ENCODE measurements around the gene FKBP15.
"Not testable (repeated sequence)": the region's sequence is repeated elsewhere in the genome, so short reads cannot be mapped to it uniquely, and the experiment has no call there.

The FKBP15 gene

DNA sequence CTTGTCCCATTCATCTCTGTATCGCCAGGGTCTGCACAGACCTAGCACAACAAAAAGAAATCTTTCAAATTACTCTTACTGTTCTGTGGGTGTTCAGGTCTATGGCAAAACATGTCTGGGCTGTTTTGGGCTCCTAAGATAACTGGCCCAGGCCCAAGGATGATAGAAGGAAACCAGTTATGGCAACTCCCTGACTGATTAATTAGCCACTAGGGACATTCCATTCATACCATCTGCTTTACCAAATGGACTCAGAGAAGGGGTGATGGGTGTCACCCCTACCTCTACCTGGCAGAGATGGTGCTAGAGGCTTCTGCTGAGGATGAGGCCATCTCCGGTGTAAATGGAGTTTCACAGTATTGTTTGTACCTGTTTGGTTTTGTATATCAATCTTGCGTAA is 68.4 kb downstream of the FKBP15 start:
- H3K4me3 ChIP-seq (ENCODE audit: low read depth, low read length): no peak overlapping the region
- DNase-seq (ENCODE audit: low read depth): no peak
- TF ChIP-seq, protein P1, sequence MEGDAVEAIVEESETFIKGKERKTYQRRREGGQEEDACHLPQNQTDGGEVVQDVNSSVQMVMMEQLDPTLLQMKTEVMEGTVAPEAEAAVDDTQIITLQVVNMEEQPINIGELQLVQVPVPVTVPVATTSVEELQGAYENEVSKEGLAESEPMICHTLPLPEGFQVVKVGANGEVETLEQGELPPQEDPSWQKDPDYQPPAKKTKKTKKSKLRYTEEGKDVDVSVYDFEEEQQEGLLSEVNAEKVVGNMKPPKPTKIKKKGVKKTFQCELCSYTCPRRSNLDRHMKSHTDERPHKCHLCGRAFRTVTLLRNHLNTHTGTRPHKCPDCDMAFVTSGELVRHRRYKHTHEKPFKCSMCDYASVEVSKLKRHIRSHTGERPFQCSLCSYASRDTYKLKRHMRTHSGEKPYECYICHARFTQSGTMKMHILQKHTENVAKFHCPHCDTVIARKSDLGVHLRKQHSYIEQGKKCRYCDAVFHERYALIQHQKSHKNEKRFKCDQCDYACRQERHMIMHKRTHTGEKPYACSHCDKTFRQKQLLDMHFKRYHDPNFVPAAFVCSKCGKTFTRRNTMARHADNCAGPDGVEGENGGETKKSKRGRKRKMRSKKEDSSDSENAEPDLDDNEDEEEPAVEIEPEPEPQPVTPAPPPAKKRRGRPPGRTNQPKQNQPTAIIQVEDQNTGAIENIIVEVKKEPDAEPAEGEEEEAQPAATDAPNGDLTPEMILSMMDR (IDR thresholded peaks at IDR 0.05; ENCODE audit: insufficient read depth, low read depth, low read length, missing control alignments): no peak

DNA sequence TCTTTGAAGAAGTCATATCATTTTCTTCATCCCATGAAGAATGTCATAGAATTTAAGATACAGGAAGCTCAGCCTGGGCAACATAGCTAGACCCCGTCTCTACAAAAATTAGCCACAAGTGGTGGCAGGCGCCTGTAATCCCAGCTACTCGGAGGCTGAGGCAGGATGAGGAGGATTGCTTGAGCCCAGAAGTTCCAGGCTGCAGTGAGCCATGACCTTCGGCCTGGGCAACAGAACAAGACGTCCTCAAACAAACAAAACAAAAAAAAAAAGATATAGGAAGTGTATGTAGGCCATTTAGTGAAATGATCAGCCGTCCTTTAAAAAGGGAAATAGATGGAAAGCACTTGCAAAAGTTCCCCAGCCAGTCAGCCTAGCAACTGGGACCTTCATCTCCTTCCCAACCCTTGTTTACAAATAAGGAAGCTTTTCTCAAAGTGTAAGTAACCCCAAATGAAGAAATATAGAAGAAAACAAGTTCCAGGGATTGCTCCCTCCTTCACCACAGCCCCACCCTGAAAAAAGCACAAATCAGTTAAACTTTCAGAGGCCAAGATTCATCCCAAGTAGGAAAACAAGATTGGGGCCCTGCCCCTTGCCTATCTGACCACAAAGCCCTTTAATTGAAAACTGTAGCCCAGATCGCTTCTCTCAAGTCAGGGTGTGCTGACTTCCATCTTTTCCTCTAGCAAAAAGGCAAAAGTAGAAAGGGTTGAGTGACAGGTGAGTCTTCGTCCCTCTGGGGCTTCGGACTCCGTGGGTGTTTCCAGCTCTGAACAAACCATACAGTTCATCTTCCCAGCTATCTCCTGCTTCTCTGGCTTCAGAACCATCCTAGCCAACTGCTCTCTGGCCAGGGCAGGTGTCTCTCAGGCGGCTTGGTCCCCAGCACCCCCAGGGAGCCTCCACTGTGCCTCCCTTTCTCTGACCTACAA is 69.1 kb downstream of the FKBP15 start:
- no peak overlapping the region; the same call in 1 of the 2 replicates for H3K4me3 ChIP-seq (ENCODE audit: low read depth, low read length)
- TF ChIP-seq, protein P1 (IDR thresholded peaks at IDR 0.05; ENCODE audit: insufficient read depth, low read depth, low read length, missing control alignments): no peak
- DNase-seq (ENCODE audit: low read depth): no peak

DNA sequence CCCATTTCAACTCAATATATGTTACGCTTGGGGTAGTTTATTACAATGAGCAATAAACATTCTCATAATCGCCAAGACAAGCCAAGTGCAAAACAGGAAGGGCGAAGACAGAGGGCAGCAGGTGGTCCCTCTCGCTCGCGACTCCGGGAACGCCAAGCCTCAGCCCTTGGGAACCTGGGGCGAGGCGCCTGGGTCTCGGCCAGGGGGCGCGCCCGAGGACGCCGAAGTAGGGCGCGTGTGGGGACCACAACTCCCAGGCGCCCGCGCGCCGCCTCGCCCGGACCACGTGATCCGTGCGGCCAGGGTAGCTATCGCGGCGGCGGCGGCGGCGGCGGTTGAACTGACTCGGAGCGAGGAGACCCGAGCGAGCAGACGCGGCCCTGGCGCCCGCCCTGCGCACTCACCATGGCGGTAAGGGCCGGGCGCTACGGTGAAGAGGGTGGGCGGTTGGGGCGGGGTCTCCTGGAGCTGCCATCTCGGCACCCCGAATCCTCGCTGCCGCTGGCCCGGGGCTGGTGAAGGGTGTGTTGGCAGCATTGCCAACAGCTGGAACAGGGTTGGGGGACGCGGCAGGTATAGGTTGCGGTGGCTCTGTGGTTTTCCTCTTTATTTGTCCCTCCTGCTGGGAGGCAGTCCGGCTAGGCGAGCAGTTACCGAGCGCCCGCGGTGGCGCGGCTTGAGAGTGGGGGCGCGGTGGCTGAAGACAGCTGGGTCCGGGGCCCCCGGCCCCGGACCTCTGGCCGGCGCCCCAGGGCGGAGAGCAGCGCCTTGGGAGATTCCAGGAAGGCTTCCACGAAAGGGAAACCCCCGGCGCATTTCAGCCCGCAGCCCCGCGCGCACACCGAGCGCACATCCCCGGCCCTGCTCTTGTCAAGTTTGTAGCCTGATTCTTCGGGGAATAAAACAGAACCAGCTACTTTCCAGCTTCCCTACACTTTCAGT is 70.1 kb downstream of the FKBP15 start, which contains the start of gene SLC31A2:
Gene SLC31A2, plus strand, starts transcription at position 338 of the 942 bp plus-strand sequence. Its CDS starts 68 bp downstream, at position 406.
- peak within 1 kb of the TSS; percentile 78 for H3K4me3 ChIP-seq (ENCODE audit: low read depth, low read length)
- peak; percentile 88 for DNase-seq (ENCODE audit: low read depth)
- TF ChIP-seq, protein P1 (IDR thresholded peaks at IDR 0.05; ENCODE audit: insufficient read depth, low read depth, low read length, missing control alignments): peak; percentile 34

DNA sequence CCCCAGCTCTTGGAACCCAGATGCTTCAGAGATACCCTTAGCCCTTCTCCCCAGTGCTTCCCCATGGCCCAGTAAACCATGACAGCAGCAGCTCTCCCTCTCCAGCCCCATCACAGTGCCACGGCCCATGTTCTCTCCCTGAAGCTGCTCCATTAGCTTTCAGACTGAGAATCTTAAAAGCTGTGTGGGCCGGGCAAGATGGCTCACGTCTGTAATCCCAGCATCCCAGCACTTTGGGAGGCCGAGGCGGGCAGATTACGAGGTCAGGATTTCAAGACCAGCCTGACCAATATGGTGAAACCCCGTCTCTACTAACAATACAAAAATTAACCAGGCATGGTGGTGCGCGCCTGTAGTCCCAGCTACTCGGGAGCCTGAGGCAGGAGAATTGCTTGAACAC is 71.5 kb downstream of the FKBP15 start:
- not testable (repeated sequence) for H3K4me3 ChIP-seq (ENCODE audit: low read depth, low read length); DNase-seq (ENCODE audit: low read depth)

DNA sequence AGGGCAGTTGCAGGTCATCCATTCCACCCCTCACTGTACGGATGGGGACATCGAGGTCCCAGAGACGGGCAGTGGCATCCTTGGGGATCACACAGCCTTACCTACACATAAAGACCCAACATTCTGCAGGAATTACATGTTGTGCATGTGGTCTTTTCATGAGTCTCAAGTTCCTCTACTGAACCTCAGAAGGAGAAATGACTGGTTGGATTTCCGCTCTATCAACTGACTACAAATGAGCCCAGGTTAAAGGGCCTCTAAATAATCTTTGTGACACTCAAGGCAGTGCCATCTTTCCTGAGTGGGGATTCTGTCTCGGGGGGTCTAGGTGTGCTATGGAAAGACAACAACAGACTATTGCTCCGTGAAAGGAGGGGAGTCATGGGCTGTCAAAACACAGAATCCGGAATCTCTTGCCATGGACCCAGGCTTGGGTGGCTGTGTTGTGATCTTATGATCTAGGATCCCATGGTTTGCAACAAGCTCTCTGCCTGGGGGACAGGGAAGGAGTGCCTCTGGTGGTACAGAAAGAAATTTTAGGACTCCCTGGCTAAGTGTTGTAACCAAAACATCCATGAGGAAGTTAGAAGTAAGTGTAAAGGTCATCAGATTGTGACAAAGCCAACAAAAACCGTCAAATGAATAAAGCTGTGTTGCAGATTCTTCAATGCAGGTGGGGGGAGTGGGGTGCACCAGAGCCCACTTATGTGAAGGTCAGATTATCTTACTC is 72.1 kb downstream of the FKBP15 start:
- H3K4me3 ChIP-seq (ENCODE audit: low read depth, low read length): no peak overlapping the region
- no peak for DNase-seq (ENCODE audit: low read depth)
- TF ChIP-seq, protein P1 (IDR thresholded peaks at IDR 0.05; ENCODE audit: insufficient read depth, low read depth, low read length, missing control alignments): no peak

DNA sequence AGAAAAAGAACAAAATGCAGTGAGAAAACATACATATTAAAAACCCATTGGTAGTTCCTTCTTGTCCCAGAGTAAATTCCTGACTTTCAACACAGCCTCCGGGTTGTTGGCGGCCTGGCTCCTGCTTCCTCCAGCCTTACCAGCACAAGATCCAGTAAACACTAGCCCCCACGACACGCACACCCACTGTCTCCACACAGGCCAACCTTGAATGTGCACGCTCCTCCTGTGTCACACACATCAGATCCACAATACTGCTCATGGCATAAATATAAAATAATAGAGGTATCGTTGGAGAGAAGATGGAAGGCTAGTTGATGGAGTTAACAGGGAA is 72.7 kb downstream of the FKBP15 start:
- TF ChIP-seq, protein P1 (IDR thresholded peaks at IDR 0.05; ENCODE audit: insufficient read depth, low read depth, low read length, missing control alignments): no peak
- DNase-seq (ENCODE audit: low read depth): no peak
- H3K4me3 ChIP-seq (ENCODE audit: low read depth, low read length): no peak overlapping the region

All from GM12865 (cell line).